ENCODE measurements around the gene PAK4. TPM values are rescaled to one million over a fixed set of nuclear protein-coding genes. Genes with fewer than 3 reads are reported as not detected.

The PAK4 gene
- total RNA-seq, 4 donors from 2014 or later = 4.0 to 4.8 (median 4.6) TPM

GRCh38 chr19:39177736-39178135, 52.1 kb downstream of the PAK4 start:
- no peak for TF ChIP-seq CTCF (IDR thresholded peaks at IDR 0.05; ENCODE audit: low read depth)

DNA sequence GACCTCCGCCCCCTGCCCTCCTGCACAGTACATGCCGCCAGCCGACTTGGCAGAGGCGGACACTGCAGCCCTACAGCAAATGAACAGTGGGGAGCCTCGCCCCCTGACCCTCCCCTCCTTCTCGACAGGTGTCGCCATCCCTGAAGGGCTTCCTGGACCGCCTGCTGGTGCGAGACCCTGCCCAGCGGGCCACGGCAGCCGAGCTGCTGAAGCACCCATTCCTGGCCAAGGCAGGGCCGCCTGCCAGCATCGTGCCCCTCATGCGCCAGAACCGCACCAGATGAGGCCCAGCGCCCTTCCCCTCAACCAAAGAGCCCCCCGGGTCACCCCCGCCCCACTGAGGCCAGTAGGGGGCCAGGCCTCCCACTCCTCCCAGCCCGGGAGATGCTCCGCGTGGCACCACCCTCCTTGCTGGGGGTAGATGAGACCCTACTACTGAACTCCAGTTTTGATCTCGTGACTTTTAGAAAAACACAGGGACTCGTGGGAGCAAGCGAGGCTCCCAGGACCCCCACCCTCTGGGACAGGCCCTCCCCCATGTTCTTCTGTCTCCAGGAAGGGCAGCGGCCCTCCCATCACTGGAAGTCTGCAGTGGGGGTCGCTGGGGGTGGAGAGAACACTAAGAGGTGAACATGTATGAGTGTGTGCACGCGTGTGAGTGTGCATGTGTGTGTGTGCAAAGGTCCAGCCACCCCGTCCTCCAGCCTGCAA, 52.9 kb downstream of the PAK4 start:
- no peak for TF ChIP-seq CTCF (IDR thresholded peaks at IDR 0.05; ENCODE audit: low read depth)

DNA sequence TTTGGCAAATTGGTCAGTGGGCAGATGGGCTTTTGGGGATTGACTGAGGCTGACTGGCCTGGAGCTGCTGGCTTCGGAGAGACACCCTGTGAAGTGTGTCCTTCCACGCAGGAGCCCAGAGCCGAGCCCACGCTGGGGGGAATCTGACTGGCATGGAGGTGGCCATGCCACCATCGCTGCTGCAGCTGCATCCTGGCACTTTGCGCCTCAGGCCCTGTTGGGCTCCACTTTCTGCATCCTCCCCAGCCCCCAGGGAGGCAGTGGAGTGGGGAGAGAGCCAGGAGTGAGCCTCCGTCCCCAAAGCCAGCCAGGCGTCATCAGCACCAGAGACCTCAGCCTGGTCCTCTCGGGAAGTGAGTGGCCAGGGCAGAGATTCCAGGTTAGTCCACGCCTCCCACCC, 54.2 kb downstream of the PAK4 start:
- no peak for TF ChIP-seq CTCF (IDR thresholded peaks at IDR 0.05; ENCODE audit: low read depth)

DNA sequence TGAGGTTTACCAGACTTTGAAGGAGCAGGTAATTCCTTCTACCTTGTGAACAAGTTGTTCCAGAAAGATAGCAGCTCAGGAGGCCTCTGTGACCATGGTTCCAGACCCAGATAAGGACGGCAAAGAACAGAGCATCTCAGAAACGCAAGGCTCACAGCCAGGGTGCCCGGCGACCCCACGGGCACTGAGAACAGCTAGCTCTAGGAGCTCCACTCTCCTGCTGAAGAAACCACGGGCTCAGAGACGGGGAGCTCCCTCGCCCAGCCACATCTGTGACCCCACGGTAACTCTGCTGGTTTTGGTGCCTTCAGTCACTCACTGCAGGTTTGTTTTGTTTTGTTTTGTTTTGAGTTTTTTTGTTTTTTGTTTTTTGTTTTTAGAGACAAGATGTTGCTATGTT, 55.2 kb downstream of the PAK4 start:
- TF ChIP-seq CTCF (IDR thresholded peaks at IDR 0.05; ENCODE audit: low read depth) = no peak

- TF ChIP-seq CTCF (IDR thresholded peaks at IDR 0.05; ENCODE audit: low read depth) = no peak
These were observed 56.1 kb downstream of the PAK4 start for GRCh38 chr19:39181500-39182173.

DNA sequence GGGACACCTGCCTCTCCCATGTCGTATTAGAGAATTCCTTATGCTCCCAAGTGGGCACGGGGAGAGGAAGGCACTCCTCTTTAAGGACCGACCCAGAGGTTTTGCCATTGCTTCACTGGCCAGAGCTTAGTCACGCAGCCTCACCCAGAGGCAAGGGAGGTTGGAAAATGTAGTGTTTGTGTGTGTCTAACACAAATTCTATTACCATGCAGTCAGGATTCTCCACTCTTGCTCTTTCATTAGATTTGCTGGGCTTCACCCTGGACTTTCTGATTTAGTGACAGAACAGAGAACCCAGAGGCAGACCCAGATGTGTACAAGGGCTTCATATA, 56.6 kb downstream of the PAK4 start:
- TF ChIP-seq CTCF (IDR thresholded peaks at IDR 0.05; ENCODE audit: low read depth) = no peak

- TF ChIP-seq CTCF (IDR thresholded peaks at IDR 0.05; ENCODE audit: low read depth) = no peak
These were observed 57.5 kb downstream of the PAK4 start for GRCh38 chr19:39183104-39183503.

All from subcutaneous adipose tissue (tissue), 4 donors.